ENCODE results near the gene RAB27A.

RAB27A gene

GRCh38 chr15:55196458-55197361 is 92.9 kb downstream of the RAB27A start, which contains the start of gene RSL24D1 (continued):
- TF ChIP-seq ZNF76 (tag by site-specific recombination; IDR thresholded peaks at IDR 0.05; ENCODE audit: borderline replicate concordance, low read depth): no peak; the same call in 1 of the 2 replicates
- TF ChIP-seq ZSCAN16 (tag by site-specific recombination; IDR thresholded peaks at IDR 0.05): no peak
- TF ChIP-seq HOXD13 (CRISPR knock-in tag; IDR thresholded peaks at IDR 0.05; ENCODE audit: borderline replicate concordance): 0 out of 2 replicates have a peak, but pooled peaks have one; percentile 13
- TF ChIP-seq GLI2 (tag by site-specific recombination; IDR thresholded peaks at IDR 0.05; ENCODE audit: borderline replicate concordance, low read depth): no peak
- peak; percentile 65; the same call in 1 of the 2 replicates for TF ChIP-seq ZBTB21 (tag by site-specific recombination; IDR thresholded peaks at IDR 0.05)
- TF ChIP-seq ZNF341 (tag by site-specific recombination; IDR thresholded peaks at IDR 0.05; ENCODE audit: low read depth): peak; percentile 61
- no peak; the same call in 1 of the 2 replicates for TF ChIP-seq ZFP3 (tag by site-specific recombination; IDR thresholded peaks at IDR 0.05; ENCODE audit: low read depth)
- no peak for TF ChIP-seq ZNF560 (tag by site-specific recombination; IDR thresholded peaks at IDR 0.05; ENCODE audit: borderline replicate concordance)
- no peak for TF ChIP-seq ZNF10 (tag by site-specific recombination; IDR thresholded peaks at IDR 0.05)
- no peak for TF ChIP-seq ZNF747 (tag by site-specific recombination; IDR thresholded peaks at IDR 0.05)
- no peak for TF ChIP-seq GLIS1 (tag by site-specific recombination; IDR thresholded peaks at IDR 0.05)
- no peak; the same call in 1 of the 2 replicates for TF ChIP-seq ATF2 (tag by site-specific recombination; IDR thresholded peaks at IDR 0.05; ENCODE audit: low read depth)
- no peak for TF ChIP-seq ZNF274 (IDR thresholded peaks at IDR 0.05; ENCODE audit: low read length)
- TF ChIP-seq ZNF274 (tag by site-specific recombination; IDR thresholded peaks at IDR 0.05; ENCODE audit: borderline replicate concordance): no peak
- TF ChIP-seq ZNF133 (tag by site-specific recombination; IDR thresholded peaks at IDR 0.05): no peak
- TF ChIP-seq ZBTB48 (tag by site-specific recombination; IDR thresholded peaks at IDR 0.05): no peak
- 0 out of 2 replicates have a peak, but pooled peaks have one; percentile 25 for TF ChIP-seq ZNF362 (tag by site-specific recombination; IDR thresholded peaks at IDR 0.05)
- TF ChIP-seq YY1 (tag by site-specific recombination; IDR thresholded peaks at IDR 0.05): no peak

DNA sequence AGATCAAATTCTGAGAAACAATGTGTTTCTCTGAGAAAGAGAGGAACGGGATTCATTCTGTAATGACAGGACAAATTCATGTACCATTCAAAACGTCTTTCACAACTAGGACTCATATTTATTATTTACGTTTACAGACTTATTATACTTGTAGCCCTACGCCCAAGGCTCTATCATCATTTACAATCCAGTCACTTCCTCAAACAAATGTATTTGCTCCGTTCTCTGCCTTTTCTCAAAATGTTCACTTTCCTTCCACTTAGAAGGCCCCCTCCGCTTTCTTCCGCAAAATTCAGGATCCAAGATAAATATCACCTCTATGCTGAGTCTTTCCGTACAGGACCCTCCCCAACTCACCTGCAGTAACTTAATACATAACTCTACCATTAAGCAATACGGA is 93.6 kb downstream of the RAB27A start:
- ChIA-PET POLR2A (interaction anchor here (1.3 kb wide), 1 partner anchor 212 kb away, joined by 7 read pairs; the partner anchor contains the start of genes CCPG1 and PIERCE2), CTCF (interaction anchor here (0.6 kb wide), 1 partner anchor 127 kb away, joined by 4 read pairs; no protein-coding TSS in a partner anchor)
- H3K4me1 ChIP-seq (ENCODE audit: control insufficient read depth, insufficient read depth, low read length): no peaks in the 10 kb centered on the region

More for the DNA sequence above, 93.6 kb downstream of the RAB27A start:
- Histone ChIP-seq H3K4me3 (ENCODE audit: low read depth, low read length) (peak overlapping the region; percentile 69), H3K9me3 (ENCODE audit: control insufficient read depth, insufficient read depth, low read depth, low read length) (no peaks in the 10 kb centered on the region), H3K27ac (ENCODE audit: extremely low read depth, low read depth, low read length) (peak overlapping the region; percentile 73; the same call in 1 of the 2 replicates), H3K36me3 (ENCODE audit: control insufficient read depth in 2 of 2, insufficient read depth in 1 of 2, low read length in 2 of 2) (peaks cover 0 to 17% of the 10 kb centered on the region in 2 experiments; a peak in 1 of 3 replicates)
- TF ChIP-seq, protein P1, sequence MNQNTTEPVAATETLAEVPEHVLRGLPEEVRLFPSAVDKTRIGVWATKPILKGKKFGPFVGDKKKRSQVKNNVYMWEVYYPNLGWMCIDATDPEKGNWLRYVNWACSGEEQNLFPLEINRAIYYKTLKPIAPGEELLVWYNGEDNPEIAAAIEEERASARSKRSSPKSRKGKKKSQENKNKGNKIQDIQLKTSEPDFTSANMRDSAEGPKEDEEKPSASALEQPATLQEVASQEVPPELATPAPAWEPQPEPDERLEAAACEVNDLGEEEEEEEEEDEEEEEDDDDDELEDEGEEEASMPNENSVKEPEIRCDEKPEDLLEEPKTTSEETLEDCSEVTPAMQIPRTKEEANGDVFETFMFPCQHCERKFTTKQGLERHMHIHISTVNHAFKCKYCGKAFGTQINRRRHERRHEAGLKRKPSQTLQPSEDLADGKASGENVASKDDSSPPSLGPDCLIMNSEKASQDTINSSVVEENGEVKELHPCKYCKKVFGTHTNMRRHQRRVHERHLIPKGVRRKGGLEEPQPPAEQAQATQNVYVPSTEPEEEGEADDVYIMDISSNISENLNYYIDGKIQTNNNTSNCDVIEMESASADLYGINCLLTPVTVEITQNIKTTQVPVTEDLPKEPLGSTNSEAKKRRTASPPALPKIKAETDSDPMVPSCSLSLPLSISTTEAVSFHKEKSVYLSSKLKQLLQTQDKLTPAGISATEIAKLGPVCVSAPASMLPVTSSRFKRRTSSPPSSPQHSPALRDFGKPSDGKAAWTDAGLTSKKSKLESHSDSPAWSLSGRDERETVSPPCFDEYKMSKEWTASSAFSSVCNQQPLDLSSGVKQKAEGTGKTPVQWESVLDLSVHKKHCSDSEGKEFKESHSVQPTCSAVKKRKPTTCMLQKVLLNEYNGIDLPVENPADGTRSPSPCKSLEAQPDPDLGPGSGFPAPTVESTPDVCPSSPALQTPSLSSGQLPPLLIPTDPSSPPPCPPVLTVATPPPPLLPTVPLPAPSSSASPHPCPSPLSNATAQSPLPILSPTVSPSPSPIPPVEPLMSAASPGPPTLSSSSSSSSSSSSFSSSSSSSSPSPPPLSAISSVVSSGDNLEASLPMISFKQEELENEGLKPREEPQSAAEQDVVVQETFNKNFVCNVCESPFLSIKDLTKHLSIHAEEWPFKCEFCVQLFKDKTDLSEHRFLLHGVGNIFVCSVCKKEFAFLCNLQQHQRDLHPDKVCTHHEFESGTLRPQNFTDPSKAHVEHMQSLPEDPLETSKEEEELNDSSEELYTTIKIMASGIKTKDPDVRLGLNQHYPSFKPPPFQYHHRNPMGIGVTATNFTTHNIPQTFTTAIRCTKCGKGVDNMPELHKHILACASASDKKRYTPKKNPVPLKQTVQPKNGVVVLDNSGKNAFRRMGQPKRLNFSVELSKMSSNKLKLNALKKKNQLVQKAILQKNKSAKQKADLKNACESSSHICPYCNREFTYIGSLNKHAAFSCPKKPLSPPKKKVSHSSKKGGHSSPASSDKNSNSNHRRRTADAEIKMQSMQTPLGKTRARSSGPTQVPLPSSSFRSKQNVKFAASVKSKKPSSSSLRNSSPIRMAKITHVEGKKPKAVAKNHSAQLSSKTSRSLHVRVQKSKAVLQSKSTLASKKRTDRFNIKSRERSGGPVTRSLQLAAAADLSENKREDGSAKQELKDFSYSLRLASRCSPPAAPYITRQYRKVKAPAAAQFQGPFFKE (tag by site-specific recombination; IDR thresholded peaks at IDR 0.05; ENCODE audit: borderline replicate concordance): no peak
- TF ChIP-seq, protein P2, sequence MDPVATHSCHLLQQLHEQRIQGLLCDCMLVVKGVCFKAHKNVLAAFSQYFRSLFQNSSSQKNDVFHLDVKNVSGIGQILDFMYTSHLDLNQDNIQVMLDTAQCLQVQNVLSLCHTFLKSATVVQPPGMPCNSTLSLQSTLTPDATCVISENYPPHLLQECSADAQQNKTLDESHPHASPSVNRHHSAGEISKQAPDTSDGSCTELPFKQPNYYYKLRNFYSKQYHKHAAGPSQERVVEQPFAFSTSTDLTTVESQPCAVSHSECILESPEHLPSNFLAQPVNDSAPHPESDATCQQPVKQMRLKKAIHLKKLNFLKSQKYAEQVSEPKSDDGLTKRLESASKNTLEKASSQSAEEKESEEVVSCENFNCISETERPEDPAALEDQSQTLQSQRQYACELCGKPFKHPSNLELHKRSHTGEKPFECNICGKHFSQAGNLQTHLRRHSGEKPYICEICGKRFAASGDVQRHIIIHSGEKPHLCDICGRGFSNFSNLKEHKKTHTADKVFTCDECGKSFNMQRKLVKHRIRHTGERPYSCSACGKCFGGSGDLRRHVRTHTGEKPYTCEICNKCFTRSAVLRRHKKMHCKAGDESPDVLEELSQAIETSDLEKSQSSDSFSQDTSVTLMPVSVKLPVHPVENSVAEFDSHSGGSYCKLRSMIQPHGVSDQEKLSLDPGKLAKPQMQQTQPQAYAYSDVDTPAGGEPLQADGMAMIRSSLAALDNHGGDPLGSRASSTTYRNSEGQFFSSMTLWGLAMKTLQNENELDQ (tag by site-specific recombination; IDR thresholded peaks at IDR 0.05; ENCODE audit: low read depth): no peak
- TF ChIP-seq, protein P3, sequence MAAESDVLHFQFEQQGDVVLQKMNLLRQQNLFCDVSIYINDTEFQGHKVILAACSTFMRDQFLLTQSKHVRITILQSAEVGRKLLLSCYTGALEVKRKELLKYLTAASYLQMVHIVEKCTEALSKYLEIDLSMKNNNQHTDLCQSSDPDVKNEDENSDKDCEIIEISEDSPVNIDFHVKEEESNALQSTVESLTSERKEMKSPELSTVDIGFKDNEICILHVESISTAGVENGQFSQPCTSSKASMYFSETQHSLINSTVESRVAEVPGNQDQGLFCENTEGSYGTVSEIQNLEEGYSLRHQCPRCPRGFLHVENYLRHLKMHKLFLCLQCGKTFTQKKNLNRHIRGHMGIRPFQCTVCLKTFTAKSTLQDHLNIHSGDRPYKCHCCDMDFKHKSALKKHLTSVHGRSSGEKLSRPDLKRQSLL (tag by site-specific recombination; IDR thresholded peaks at IDR 0.05): peak; percentile 56; the same call in 1 of the 2 replicates
- TF ChIP-seq ZNF37A (tag by site-specific recombination; IDR thresholded peaks at IDR 0.05) (no peak), ZNF423 (tag by site-specific recombination; IDR thresholded peaks at IDR 0.05) (no peak), SCRT1 (tag by site-specific recombination; IDR thresholded peaks at IDR 0.05; ENCODE audit: borderline replicate concordance) (no peak)
